Measurements from ENCODE around the gene OR10P1.

The OR10P1 gene

DNA sequence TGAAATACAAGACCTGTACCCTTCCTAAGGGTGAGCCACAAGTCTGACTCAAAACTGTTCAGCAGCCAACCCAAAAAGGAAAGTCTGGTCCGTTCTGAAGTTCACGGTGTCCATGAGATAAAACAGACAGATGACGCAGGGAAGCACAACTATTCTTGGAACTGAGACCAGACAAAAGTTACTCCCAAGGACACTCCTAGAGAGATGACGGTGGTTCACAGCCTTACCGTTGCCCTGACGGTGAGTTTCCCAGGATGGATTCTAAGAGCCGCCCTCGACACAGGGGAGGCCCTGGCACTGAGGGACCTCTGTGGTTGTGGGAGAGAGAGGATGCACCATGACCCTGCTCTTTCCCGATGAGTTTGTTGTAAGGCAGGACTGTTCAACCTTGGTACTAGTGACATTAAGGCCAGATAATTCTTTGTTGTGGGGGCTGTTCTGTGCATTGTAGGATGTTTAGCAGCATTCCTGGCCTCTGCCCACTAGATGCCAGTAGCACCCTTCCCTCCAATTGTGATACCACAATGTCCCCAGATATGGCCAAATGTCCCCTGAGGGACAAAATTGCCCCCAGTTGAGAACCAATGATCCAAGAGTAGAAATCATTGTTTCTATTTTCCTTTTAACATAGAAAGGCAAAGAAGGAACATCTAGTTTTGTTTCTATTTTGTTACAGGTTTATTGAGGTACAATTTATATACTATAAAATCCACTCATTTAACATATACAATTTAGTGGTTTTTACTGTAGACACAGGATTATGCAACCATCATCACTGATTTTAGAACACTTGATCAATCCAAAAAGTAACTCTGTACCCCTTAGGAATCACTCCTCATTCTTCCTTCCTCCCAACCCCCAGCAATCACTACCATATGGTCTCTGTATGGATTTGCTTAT lies 23.0 kb downstream of the OR10P1 start:
- no peak for TF ChIP-seq POLR2A (IDR thresholded peaks at IDR 0.05; ENCODE audit: low read depth, low read length)
- DNase-seq (ENCODE audit: insufficient read length, low spot score) (no peak), FAIRE-seq (peak; percentile 43)

GRCh38 chr12:55663391-55663790 lies 26.7 kb downstream of the OR10P1 start:
- TF ChIP-seq POLR2A (IDR thresholded peaks at IDR 0.05; ENCODE audit: low read depth, low read length) = no peak
- DNase-seq (ENCODE audit: insufficient read length, low spot score) = no peak
- FAIRE-seq = no peak

- DNase-seq (ENCODE audit: insufficient read length, low spot score) (no peak), FAIRE-seq (no peak)
- TF ChIP-seq POLR2A (IDR thresholded peaks at IDR 0.05; ENCODE audit: low read depth, low read length) = no peak
Observed at GRCh38 chr12:55664826-55665225, 28.1 kb downstream of the OR10P1 start.

DNA sequence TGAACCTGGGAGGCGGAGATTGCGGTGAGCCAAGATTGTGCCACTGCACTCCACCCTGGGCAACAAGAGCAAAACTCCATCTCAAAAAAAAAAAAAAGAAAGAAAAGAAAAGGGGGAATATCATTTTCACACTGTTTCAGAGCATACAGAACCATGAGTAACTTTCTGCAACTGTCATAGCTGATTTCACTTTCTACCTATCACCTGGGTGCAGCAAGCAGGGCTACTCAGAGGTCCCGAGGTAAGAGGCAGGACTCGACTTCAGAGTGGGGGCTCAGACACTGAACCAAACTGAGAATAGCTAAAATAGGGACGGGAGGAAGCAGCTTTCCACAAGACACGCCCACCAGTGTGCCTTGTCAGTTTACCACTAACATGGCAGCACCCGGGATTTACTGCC lies 29.8 kb downstream of the OR10P1 start:
- no peak for DNase-seq (ENCODE audit: insufficient read length, low spot score)
- FAIRE-seq = no peak
- TF ChIP-seq POLR2A (IDR thresholded peaks at IDR 0.05; ENCODE audit: low read depth, low read length) = no peak

DNA sequence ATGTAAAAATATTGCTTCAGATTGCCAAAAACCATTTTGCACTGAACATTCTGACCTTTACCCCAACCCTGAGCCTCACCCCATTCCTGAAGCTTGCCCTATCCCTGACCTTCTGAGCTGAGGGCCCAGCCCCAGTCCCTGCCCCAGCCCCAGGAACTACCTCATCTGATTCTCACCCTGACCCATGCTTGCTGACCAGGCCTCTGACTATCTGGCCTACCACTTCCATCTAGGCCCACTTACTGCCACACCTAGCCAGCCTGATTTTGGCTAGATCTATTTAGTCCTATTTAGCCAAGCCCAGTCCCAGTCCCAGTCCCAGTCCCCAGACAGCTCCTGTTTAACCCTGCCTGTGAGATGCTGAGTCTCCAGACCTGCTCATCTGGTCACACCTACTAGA lies 33.6 kb downstream of the OR10P1 start:
- DNase-seq (ENCODE audit: insufficient read length, low spot score) (no peak), FAIRE-seq (no peak)
- no peak for TF ChIP-seq POLR2A (IDR thresholded peaks at IDR 0.05; ENCODE audit: low read depth, low read length)

GRCh38 chr12:55671746-55672145 lies 35.1 kb downstream of the OR10P1 start:
- TF ChIP-seq POLR2A (IDR thresholded peaks at IDR 0.05; ENCODE audit: low read depth, low read length) = no peak
- DNase-seq (ENCODE audit: insufficient read length, low spot score) = no peak
- FAIRE-seq = no peak

DNA sequence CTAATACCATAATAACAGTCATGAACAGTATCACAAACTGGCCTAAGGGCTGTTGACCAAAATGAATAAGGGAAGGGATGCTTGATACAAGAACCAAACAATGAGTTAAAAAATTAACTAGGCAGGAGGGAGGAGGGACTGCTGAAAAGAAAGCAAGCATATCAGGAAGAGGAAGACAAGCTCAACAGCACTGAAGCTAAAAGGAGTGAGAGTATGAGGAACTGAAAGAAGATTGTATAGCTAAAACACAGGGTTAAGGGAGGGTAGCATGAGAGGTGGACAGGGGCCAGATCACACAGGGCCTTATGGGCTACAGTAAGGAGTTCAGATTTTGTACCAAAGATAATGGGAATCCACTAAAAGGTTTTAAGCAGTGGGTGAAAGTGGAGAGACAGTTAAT lies 36.9 kb downstream of the OR10P1 start:
- no peak for TF ChIP-seq POLR2A (IDR thresholded peaks at IDR 0.05; ENCODE audit: low read depth, low read length)
- no peak for DNase-seq (ENCODE audit: insufficient read length, low spot score)
- no peak for FAIRE-seq

GRCh38 chr12:55675666-55676065 lies 39.0 kb downstream of the OR10P1 start:
- DNase-seq (ENCODE audit: insufficient read length, low spot score) (no peak), FAIRE-seq (no peak)
- no peak for TF ChIP-seq POLR2A (IDR thresholded peaks at IDR 0.05; ENCODE audit: low read depth, low read length)

- TF ChIP-seq POLR2A (IDR thresholded peaks at IDR 0.05; ENCODE audit: low read depth, low read length) = no peak
- no peak for DNase-seq (ENCODE audit: insufficient read length, low spot score)
- no peak for FAIRE-seq
Observed at GRCh38 chr12:55676707-55677106, 40.0 kb downstream of the OR10P1 start.

GRCh38 chr12:55679691-55680090 lies 43.0 kb downstream of the OR10P1 start:
- no peak for TF ChIP-seq POLR2A (IDR thresholded peaks at IDR 0.05; ENCODE audit: low read depth, low read length)
- FAIRE-seq = no peak
- DNase-seq (ENCODE audit: insufficient read length, low spot score) = no peak

- DNase-seq (ENCODE audit: insufficient read length, low spot score) (peak; percentile 76), FAIRE-seq (peak; percentile 73)
Observed at GRCh38 chr12:55681142-55682077, 44.7 kb downstream of the OR10P1 start.

GRCh38 chr12:55682087-55682796 lies 45.5 kb downstream of the OR10P1 start:
- DNase-seq (ENCODE audit: insufficient read length, low spot score) (no peak), FAIRE-seq (no peak)
- no peak for TF ChIP-seq POLR2A (IDR thresholded peaks at IDR 0.05; ENCODE audit: low read depth, low read length)

More at GRCh38 chr12:55681142-55682077, 44.7 kb downstream of the OR10P1 start:
- peak; percentile 48 for TF ChIP-seq POLR2A (IDR thresholded peaks at IDR 0.05; ENCODE audit: low read depth, low read length)

DNA sequence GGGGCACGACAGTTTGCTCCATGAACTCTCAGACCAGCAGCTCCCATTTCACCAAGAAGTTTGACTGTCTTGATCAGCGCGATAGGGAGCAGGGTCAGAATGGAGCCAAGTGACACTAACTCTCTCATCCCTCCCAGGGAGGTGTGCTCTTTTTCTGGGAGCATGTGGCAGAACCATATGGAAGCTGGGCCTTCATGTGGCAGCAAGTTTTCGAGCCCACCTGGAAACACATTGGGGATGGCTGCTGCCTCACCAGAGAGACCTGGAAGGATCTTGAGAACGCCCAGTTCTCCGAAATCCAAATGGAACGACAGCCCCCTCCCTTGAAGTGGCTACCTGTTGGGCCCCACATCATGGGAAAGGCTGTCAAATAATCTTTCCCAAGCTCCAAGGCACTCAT lies 47.0 kb downstream of the OR10P1 start:
- DNase-seq (ENCODE audit: insufficient read length, low spot score) = no peak
- no peak for FAIRE-seq
- no peak for TF ChIP-seq POLR2A (IDR thresholded peaks at IDR 0.05; ENCODE audit: low read depth, low read length)
